NCI-H460 (cell line): Measurements from ENCODE around the gene CHCHD6. TPM values are rescaled to one million over a fixed set of nuclear protein-coding genes. Genes with fewer than 3 reads are reported as not detected.

Experiments used
- DNase-seq: peaks from one replicate; pipeline ENCODE4 v3.0.0-alpha.2; 2016; ENCODE audit warnings: low read depth; ENCODE audit errors: extremely low read depth
- total RNA-seq: library from RNA; depleted of rRNA; stranded (reverse); fragments of >200 nt; shearing (Covaris generic); gene quantifications from 2 replicates; pipeline ENCODE4 v1.2.3, GENCODE V29; 2014

The CHCHD6 gene
- total RNA-seq, 1 experiment from 2014 or later = 24.2 TPM

GRCh38 chr3:126852511-126852910 is 148.5 kb downstream of the CHCHD6 start:
- DNase-seq = no peak

GRCh38 chr3:126854666-126855065 is 150.6 kb downstream of the CHCHD6 start:
- no peak for DNase-seq

GRCh38 chr3:126855374-126855773 is 151.3 kb downstream of the CHCHD6 start:
- DNase-seq = no peak

GRCh38 chr3:126857928-126858327 is 153.9 kb downstream of the CHCHD6 start:
- DNase-seq = no peak

- no peak for DNase-seq
Observed at GRCh38 chr3:126858401-126858800, 154.4 kb downstream of the CHCHD6 start.

GRCh38 chr3:126858887-126859286 is 154.8 kb downstream of the CHCHD6 start:
- DNase-seq = no peak

- no peak for DNase-seq
Observed at GRCh38 chr3:126859415-126860246, 155.6 kb downstream of the CHCHD6 start.

GRCh38 chr3:126865736-126866135 is 161.7 kb downstream of the CHCHD6 start:
- DNase-seq = no peak

GRCh38 chr3:126866175-126866759 is 162.2 kb downstream of the CHCHD6 start:
- no peak for DNase-seq

- no peak for DNase-seq
Observed at GRCh38 chr3:126867190-126867862, 163.3 kb downstream of the CHCHD6 start.

- no peak for DNase-seq
Observed at GRCh38 chr3:126867863-126868200, 163.8 kb downstream of the CHCHD6 start.

- DNase-seq = no peak
Observed at GRCh38 chr3:126870608-126871210, 166.7 kb downstream of the CHCHD6 start.

- DNase-seq = no peak
Observed at GRCh38 chr3:126872701-126873342, 168.8 kb downstream of the CHCHD6 start.

- DNase-seq = no peak
Observed at GRCh38 chr3:126873416-126873815, 169.4 kb downstream of the CHCHD6 start.

GRCh38 chr3:126878664-126879063 is 174.6 kb downstream of the CHCHD6 start:
- DNase-seq = no peak

- DNase-seq = no peak
Observed at GRCh38 chr3:126880901-126881300, 176.9 kb downstream of the CHCHD6 start.

GRCh38 chr3:126881861-126882260 is 177.8 kb downstream of the CHCHD6 start:
- DNase-seq = no peak

GRCh38 chr3:126883241-126883640 is 179.2 kb downstream of the CHCHD6 start:
- no peak for DNase-seq

- no peak for DNase-seq
Observed at GRCh38 chr3:126885425-126885824, 181.4 kb downstream of the CHCHD6 start.

GRCh38 chr3:126886217-126886616 is 182.2 kb downstream of the CHCHD6 start:
- no peak for DNase-seq

- DNase-seq = no peak
Observed at GRCh38 chr3:126887686-126888085, 183.6 kb downstream of the CHCHD6 start.
